K562 (cell line): ENCODE results near the gene CCDC127. TPM values are rescaled to one million over a fixed set of nuclear protein-coding genes. Genes with fewer than 3 reads are reported as not detected.

Experiments
- CHD7 ChIP-seq: fragments of 200-600 bp; sonication (generic); IDR thresholded peaks from one replicate; pipeline ENCODE4 v1.6.1; 2012; ENCODE audit warnings: mild to moderate bottlenecking, low read depth, low read length, inconsistent platforms
- polyA plus RNA-seq, 8 experiments: library from polyadenylated mRNA; depleted of rRNA in 4 of 8; stranded (reverse) in 5 of 8; unstranded in 3 of 8; fragments of >200 nt; fragmentation: Nextera tagmentation in 2 of 8; fragmentation: Illumina TruSeq in 1 of 8; extraction: Ambion mirVana in 2 of 8; extraction: Trizol in 1 of 8; gene quantifications; 2 replicates each; pipeline versions ENCODE4 v1.2.1 to v1.2.3, GENCODE V29; 2011 to 2014; ENCODE audit warnings: inconsistent platforms in 1 of 8, missing spikeins in 1 of 8
- total RNA-seq, 7 experiments: library from RNA; depleted of rRNA in 6 of 7; stranded (reverse); fragments of >200 nt in 6 of 7; fragmentation: Illumina TruSeq in 2 of 7; extraction: Trizol in 2 of 7; gene quantifications; 2 replicates each; pipeline versions ENCODE4 v1.2.1 to v1.2.3, GENCODE V29; 2011 to 2021; ENCODE audit warnings: low replicate concordance in 1 of 7

The CCDC127 gene
- total and polyA plus RNA-seq, 9 of the 15 experiments (the other 6 are each of a cell fraction or from before 2014, with no cell fraction given): 2.7 to 4.5 (median 4.1) TPM

- no peak for TF ChIP-seq CHD7
- TF ChIP-seq, all 486 proteins: peak for 0
Observed at GRCh38 chr5:178110-178509, 39.8 kb downstream of the CCDC127 start (continued).
